ENCODE results near the gene P3H2. TPM values are rescaled to one million over a fixed set of nuclear protein-coding genes. Genes with fewer than 3 reads are reported as not detected.
"Not testable (repeated sequence)": the region's sequence is repeated elsewhere in the genome, so short reads cannot be mapped to it uniquely, and the experiment has no call there.

Gene P3H2
- total and polyA plus RNA-seq, 2 experiments from 2014 or later = 14.5 TPM

DNA sequence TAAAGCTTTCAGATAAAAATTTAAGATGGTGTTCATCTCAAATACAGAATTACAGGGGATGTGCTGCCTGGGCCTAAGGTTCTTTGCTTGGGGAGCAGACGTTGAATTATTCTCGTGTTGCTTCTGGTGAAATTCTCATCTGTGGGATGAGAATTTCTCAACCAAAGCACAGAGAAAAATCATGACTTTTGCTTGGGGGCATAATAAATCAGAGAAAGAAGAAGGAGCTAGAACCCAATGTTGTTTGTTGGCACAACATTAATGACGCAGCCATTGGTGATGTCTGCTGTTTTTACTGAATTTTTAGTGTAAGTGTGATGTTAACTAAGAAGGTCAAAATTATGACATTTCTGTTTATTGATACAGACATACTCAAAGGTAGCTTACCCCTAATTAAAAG, 35.7 kb downstream of the P3H2 start:
- WGBS (ENCODE audit: low lambda C conversion rate, missing lambda C conversion rate) = 86% methylated on average over 3 of the region's 3 CpGs
- Histone ChIP-seq H3K9me2 (replicated peaks; ENCODE audit: insufficient read depth) (no peaks in the 10 kb centered on the region), H3K4me2 (no peak overlapping the region), H3K4me3 (no peak overlapping the region), H3K27me3 (no peaks in the 10 kb centered on the region), H3K9me3 (ENCODE audit: low read depth) (no peaks in the 10 kb centered on the region), H3K36me3 (replicated peaks; ENCODE audit: insufficient read depth, low read depth) (no peaks in the 10 kb centered on the region), H2AFZ (no peak overlapping the region), H4K20me1 (ENCODE audit: insufficient read depth, poor library complexity, severe bottlenecking) (no peaks in the 10 kb centered on the region), H3K4me1 (ENCODE audit: insufficient read depth) (no peaks in the 10 kb centered on the region), H3K27ac (no peak overlapping the region), H3K79me2 (peaks cover 4% of the 10 kb centered on the region)
- TF ChIP-seq, protein P1, sequence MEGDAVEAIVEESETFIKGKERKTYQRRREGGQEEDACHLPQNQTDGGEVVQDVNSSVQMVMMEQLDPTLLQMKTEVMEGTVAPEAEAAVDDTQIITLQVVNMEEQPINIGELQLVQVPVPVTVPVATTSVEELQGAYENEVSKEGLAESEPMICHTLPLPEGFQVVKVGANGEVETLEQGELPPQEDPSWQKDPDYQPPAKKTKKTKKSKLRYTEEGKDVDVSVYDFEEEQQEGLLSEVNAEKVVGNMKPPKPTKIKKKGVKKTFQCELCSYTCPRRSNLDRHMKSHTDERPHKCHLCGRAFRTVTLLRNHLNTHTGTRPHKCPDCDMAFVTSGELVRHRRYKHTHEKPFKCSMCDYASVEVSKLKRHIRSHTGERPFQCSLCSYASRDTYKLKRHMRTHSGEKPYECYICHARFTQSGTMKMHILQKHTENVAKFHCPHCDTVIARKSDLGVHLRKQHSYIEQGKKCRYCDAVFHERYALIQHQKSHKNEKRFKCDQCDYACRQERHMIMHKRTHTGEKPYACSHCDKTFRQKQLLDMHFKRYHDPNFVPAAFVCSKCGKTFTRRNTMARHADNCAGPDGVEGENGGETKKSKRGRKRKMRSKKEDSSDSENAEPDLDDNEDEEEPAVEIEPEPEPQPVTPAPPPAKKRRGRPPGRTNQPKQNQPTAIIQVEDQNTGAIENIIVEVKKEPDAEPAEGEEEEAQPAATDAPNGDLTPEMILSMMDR (IDR thresholded peaks at IDR 0.05; ENCODE audit: poor library complexity) = no peak
- no peak for TF ChIP-seq EZH2phosphoT487 (IDR thresholded peaks at IDR 0.05; ENCODE audit: low read depth, severe bottlenecking, unreplicated experiment)
- no peak for DNase-seq (ENCODE audit: low spot score)

DNA sequence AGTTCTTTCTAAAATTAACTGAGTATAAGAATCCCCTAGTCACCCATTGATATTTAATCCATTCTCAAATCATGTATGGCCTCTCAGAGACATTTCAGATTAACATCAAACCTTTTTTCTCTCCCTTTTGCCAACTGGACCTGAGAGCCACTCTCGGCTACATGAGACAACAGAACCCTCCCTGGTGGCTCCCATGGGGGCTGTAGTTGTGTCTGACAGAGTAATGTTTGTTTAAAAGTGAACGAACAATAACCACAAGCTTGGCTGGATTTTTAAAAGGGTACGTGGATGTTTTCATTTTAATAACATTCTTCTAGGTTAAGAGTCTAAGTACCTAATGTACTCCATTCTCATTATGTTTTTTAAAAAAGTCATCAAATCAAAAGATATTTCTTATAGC, 37.1 kb downstream of the P3H2 start:
- Histone ChIP-seq H3K27me3 (no peaks in the 10 kb centered on the region), H3K79me2 (peaks cover 4% of the 10 kb centered on the region), H4K20me1 (ENCODE audit: insufficient read depth, poor library complexity, severe bottlenecking) (no peaks in the 10 kb centered on the region), H3K4me1 (ENCODE audit: insufficient read depth) (no peaks in the 10 kb centered on the region), H3K27ac (no peak overlapping the region), H3K9me3 (ENCODE audit: low read depth) (no peaks in the 10 kb centered on the region), H3K4me3 (no peak overlapping the region), H3K36me3 (replicated peaks; ENCODE audit: insufficient read depth, low read depth) (no peaks in the 10 kb centered on the region), H2AFZ (no peak overlapping the region), H3K4me2 (no peak overlapping the region), H3K9me2 (replicated peaks; ENCODE audit: insufficient read depth) (no peaks in the 10 kb centered on the region)
- 49% methylated on average over 3 of the region's 3 CpGs for WGBS (ENCODE audit: low lambda C conversion rate, missing lambda C conversion rate)
- TF ChIP-seq EZH2 (IDR thresholded peaks at IDR 0.05; ENCODE audit: borderline replicate concordance) = no peak
- no peak for TF ChIP-seq EZH2phosphoT487 (IDR thresholded peaks at IDR 0.05; ENCODE audit: low read depth, severe bottlenecking, unreplicated experiment)
- TF ChIP-seq, protein P1 (IDR thresholded peaks at IDR 0.05; ENCODE audit: poor library complexity) = no peak
- DNase-seq (ENCODE audit: low spot score) = no peak

DNA sequence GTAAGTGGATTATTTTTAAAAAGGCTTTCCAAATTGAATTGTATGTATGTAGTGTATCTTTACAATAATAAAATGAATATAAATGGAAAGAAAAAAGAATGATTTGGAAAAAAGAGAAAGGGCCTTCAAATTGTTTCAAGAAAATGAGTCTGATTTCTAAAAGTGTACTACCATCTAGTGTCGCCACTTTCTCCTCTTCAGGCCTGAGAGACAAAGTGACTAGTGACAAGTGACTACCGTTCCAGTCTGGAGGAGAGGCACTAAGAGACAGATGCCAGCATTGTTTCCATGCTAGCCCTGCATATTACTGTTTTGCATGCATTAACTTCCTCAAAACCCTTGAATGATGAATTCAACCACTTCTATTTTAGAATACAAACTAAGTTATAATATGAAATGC, 39.3 kb downstream of the P3H2 start:
- Histone ChIP-seq H3K27me3 (no peaks in the 10 kb centered on the region), H4K20me1 (ENCODE audit: insufficient read depth, poor library complexity, severe bottlenecking) (no peaks in the 10 kb centered on the region), H3K9me2 (replicated peaks; ENCODE audit: insufficient read depth) (no peaks in the 10 kb centered on the region), H3K36me3 (replicated peaks; ENCODE audit: insufficient read depth, low read depth) (no peaks in the 10 kb centered on the region), H3K9me3 (ENCODE audit: low read depth) (no peaks in the 10 kb centered on the region), H2AFZ (no peak overlapping the region), H3K79me2 (peaks cover 7% of the 10 kb centered on the region), H3K4me2 (no peak overlapping the region), H3K4me3 (no peak overlapping the region), H3K4me1 (ENCODE audit: insufficient read depth) (peaks cover 9% of the 10 kb centered on the region), H3K27ac (no peak overlapping the region)
- 92% methylated on average over 2 of the region's 2 CpGs for WGBS (ENCODE audit: low lambda C conversion rate, missing lambda C conversion rate)
- TF ChIP-seq, protein P1 (IDR thresholded peaks at IDR 0.05; ENCODE audit: poor library complexity) = no peak
- no peak for TF ChIP-seq EZH2 (IDR thresholded peaks at IDR 0.05; ENCODE audit: borderline replicate concordance)
- no peak for TF ChIP-seq EZH2phosphoT487 (IDR thresholded peaks at IDR 0.05; ENCODE audit: low read depth, severe bottlenecking, unreplicated experiment)
- DNase-seq (ENCODE audit: low spot score) = no peak

DNA sequence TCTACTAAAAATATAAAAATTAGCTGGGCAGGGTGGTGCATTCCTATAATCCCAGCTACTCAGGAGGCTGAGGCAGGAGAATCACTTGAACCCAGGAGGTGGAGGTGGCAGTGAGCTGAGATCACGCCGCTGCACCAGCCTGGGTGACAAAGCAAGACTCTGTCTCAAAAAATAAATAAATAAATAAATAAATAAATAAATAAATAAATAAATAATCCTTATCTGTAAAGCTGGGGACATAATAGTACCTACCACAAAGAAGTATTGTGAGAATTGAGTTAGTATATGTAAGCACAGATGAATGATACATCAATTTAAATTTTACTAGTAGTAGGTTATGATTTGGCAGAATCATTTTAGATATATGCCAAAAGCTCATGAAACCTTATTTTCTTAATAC, 41.5 kb downstream of the P3H2 start:
- H3K4me3 ChIP-seq; H2AFZ ChIP-seq; H3K27ac ChIP-seq; H3K9me2 ChIP-seq (replicated peaks; ENCODE audit: insufficient read depth); H3K27me3 ChIP-seq; H3K4me2 ChIP-seq; H3K36me3 ChIP-seq (replicated peaks; ENCODE audit: insufficient read depth, low read depth); H3K9me3 ChIP-seq (ENCODE audit: low read depth); H4K20me1 ChIP-seq (ENCODE audit: insufficient read depth, poor library complexity, severe bottlenecking); H3K79me2 ChIP-seq; DNase-seq (ENCODE audit: low spot score): not testable (repeated sequence)
- H3K4me1 ChIP-seq (ENCODE audit: insufficient read depth) = peaks cover 12% of the 10 kb centered on the region
- WGBS (ENCODE audit: low lambda C conversion rate, missing lambda C conversion rate) = 97% methylated on average over 2 of the region's 2 CpGs

Measured in hepatocyte (in vitro differentiated cells).